NCI-H2196 (cell line): ENCODE measurements around the gene GBF1.

Experiments
- DNase-seq: peaks from one replicate; lab custom pipeline; 2025; ENCODE audit not compliant: unreplicated experiment; lab: John Stamatoyannopoulos, UW

The GBF1 gene

DNA sequence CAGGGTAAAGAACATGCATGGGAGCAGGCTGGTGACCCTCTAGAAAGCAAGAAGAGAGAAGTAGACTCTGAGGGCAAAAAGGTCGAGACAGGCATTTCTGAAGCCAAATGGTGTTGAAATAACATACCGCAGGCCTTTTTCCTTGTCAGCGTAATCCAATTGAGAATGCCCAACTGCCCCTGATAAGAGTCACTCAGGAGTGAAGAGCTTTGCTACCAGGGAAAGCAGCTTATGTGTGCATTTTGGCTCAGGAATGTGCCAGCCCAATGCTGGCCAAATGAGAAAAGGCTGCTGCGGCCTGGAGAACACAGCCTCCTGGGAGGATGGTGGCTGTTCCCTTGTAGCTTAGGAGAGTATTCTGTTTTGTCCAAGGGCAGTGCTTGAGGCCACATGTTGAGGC lies 88.8 kb downstream of the GBF1 start:
- DNase-seq: no peak

DNA sequence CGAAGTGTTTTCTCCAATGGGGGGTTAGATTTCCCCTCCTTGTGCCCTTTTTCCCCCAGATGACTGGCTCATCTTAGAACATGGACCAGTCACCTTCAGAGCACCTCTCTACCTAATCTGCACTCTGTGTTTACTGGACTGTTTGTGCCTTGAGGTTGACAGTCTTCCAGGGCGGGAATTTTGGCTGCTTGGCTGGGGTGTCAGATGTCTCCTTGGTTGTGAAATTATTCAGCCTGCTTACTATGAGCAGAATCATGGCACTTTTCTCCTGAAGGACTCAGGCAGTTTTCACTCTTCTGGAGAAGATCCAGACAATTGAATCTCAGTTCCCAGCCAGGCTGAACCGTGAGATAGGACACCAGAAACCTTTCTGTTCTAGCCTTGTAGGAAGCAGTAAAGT lies 89.9 kb downstream of the GBF1 start:
- no peak for DNase-seq

DNA sequence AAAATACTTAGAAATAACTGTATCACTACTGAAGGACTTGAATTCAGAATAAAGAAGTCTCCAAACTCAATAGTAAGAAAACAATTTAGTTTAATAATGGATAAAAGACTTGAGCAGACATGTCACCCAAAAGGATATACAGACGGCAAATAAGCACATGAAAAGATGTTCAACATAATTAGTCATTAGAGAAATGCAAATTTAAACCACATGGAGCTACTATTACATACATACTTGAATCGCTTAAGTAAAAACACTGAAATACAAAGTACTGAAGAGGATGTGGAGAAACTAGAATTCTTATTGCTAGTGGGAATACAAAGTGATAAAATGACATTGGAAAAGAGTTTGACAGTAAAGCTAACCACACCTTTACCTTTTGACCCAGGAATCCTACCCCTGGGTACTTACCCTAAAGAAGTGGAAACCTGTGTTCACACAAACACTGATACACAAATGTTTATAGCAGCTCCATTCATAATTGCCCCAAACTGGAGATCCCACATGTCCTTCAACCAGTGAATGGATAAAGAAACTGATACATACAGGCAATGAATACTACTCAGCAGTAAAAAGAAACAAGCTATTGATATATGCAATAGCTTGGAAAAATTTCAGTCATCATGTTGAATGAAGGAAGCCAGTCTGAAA lies 95.8 kb downstream of the GBF1 start:
- no peak for DNase-seq

DNA sequence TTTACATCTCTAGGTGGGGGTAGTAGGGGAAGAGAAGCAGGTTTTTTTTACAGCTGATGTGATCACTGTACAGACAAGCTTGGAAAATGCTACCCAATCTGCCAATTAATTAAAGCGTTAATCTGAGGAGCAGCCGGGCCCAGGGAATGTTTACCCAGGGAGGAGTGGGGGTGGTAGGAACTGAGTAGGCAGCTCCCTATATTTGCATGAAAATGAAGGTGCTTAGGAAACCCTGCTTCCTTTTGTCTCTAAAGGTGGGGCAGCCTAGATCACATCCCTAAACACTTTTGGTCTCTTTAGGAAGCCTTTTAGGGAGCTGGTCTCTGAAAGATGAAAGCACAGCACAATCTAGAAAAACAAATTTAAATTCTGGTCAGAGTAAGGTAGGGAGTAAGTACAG lies 97.1 kb downstream of the GBF1 start:
- DNase-seq: no peak

DNA sequence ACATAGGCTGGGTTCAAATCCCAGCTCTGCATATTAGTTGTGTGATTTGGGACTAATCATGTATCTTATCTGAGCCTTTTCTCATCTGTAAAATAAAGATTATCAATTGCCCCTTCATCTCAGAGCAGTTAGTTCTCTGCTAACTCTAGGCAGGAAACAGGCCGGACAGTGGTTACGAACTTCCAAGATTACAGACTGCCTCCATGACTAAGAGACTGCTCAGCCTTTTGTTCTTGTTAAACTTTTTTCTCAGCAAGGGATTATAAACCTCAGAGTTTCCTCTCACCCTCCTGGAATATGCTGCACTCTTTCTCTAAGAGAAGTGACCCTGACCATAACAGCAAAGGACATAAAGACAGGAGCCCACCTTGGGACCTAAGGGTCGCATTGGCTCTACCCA lies 97.6 kb downstream of the GBF1 start:
- DNase-seq: no peak

DNA sequence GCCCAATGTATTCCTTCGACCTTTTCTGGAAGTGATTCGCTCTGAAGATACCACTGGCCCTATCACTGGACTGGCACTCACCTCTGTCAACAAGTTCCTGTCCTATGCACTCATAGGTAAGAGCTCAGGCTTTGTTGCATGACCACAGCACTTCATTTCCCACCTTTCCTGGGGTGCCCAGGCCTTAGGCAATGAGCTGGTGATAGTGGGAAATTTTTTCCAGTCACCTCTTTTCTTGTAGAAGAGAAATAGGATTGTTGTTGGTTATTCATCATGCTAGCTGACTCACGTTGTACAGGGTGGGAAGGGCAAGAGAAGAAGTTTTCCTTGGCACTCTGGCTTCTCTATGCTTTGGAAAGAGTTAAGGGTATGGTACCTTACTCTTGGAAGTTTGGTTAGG lies 98.7 kb downstream of the GBF1 start:
- no peak for DNase-seq

DNA sequence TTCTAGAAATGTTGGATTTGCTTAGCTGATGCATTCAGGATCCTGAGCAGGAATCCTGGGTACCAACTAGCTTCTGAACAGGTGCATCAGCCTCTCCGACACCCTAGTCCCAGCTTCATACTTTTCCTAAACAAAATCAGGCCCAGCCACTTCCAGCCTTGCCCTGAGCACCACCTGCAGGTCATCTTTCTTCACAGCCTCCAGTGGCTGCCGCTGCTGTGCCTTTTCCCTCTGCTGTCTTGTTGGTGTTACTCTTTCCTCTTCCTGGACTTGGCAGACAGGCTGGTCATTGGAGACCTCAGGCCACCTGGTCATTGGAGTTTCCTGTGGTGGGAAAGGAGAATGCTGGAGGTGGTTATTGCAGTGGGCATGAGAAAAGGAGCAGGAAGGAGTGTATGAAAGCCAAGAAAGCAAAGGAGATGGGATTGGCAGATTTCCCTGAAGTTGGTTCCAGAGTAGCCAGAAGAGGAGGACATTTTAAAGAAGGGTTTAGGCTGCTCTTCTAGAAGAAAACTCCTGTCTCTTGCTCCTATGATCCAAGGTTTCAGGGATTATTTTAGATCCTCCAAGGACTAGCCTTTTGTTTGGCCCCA lies 102.0 kb downstream of the GBF1 start:
- DNase-seq: peak; percentile 43

DNA sequence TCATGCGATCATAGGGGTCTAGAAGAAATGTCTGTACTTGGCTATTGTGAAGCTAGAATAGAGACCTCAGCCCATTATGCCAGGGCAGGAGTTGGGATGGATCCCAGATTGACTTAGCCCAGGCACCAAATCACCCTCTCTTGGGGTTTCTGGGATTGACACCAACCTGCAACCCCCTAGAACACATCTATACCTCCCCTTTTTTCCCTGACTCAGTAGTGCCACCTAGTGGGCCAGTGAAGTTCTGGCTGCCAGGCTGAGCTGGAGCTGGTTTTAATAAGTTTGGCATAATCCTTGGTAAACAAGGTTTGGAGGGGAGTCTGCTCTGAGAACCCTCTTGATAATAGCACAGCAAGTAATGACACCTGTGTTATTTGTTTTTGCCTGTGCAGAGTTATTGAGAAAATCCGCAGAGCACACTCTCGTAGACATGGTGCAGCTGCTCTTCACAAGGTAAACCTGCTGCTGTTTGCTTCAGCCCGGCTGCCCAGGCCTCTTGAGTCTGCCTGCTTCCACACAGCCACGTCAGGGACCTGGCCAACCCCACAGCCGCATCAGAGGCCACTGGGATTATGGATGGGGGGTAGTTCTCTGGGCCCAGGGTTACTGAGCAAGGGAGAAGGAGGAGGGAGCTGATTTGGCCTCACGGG lies 106.9 kb downstream of the GBF1 start:
- peak; percentile 62 for DNase-seq

DNA sequence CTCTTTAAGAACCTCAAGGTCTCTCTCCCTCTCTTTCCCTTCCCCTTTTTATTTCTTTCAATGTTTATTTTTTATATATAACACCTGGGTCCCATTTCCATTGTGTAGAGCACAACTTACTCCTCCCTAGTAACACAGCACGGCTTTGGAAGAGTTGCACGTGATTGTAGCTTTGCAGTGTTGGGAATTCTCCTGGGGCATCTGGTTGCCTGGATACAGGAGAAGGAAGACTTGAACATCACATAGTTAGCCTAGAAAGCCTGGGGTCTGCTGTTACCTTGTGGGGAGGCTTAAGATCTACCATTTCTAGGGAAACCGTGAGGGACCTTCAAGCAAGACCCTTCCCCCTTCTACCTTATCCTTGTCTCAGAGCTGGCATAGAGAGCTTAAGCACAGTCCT lies 109.1 kb downstream of the GBF1 start:
- DNase-seq: no peak

DNA sequence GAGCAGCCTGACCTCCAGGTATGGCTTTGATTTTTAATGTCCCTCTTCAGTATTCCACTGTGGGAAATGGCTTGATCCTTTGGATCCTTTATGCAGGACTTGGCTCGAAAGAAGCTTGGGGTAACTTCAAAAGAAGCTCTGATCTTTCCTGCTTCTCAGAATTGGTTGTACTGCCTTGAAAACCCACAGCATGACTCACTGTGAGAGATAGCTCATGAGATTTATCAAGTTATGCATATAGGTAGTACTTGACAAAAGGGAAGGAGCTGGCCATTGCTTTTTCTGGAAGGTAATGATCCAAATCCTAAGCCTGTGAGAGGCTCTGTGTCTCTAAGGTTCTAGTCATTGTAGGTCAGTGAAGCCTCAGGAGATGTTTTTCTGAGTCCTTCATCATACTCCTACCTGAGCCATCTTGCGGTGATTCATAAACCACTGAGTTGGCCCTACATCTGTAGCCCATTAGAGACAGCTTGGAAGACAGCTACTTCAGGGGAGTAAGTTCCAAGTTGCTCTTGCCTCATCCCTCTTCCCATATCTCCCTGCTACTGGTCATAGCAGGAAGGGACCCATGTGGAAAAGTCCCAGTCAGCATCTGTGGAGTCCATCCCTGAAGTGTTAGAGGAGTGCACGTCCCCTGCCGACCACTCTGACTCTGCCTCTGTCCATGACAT lies 113.5 kb downstream of the GBF1 start:
- DNase-seq: no peak

DNA sequence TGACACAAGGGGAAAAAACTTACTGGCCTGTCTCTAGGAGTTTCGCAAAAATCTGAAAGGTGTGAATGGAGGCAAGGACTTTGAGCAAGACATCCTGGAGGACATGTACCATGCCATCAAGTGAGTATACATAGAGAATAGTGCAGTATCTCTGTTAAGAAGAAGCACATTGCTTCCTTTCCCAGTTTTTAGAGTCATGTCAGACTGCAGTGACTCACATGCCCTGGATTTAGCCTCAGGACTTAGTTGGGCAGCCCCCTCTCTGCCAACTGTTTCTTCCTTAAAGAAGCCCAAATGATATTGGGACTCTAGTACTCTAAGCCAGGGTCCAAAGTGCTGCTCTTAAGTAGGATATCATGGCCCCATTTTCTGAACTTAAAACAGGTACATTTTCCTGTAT lies 122.1 kb downstream of the GBF1 start:
- DNase-seq: no peak

DNA sequence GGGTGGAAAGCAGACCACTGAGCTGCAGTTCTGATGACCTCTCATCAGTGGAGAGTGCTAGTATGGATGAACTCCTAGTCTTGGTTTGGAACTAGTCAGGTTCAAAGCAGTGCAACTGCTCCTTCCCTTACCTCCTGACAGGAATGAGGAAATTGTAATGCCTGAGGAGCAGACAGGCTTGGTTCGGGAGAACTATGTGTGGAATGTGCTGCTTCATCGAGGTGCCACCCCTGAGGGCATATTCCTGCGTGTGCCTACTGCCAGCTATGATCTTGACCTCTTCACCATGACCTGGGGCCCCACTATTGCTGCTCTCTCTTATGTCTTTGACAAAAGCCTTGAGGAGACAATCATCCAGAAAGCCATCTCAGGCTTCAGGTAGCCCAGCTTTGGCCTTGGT lies 122.7 kb downstream of the GBF1 start:
- DNase-seq: no peak

DNA sequence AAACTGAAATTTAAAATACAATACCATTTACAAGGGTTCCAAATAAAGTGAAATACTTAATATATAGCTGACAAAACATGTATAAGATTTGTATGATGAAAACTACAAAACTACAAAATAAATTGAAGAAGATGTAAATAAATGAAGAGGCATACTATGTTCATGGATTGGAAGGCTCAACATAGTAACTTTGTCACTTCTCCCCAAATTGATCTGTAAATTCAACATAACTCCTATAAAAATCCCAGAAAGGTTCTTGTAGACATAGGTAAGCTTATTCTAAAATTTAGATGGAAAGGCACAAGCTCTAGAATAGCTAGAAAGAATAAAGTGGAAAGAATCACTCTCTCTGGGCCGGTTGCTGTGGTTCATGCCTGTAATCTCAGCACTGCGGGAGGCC lies 126.0 kb downstream of the GBF1 start:
- no peak for DNase-seq

DNA sequence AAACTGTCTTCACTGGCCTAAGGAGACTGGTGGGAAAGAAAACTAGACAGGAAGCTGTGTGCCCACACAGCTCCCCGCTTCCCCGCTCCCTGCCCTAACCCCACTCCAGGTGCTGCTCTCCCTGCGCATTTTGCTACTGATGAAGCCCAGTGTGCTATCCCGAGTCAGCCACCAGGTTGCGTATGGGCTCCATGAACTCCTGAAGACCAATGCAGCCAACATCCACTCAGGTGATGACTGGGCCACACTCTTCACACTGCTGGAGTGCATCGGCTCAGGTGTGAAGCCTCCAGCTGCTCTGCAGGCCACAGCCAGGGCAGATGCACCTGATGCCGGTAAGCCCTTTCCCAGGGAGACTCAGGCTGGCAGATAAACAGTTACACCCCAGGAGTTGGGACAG lies 129.9 kb downstream of the GBF1 start:
- DNase-seq: peak; percentile 12

DNA sequence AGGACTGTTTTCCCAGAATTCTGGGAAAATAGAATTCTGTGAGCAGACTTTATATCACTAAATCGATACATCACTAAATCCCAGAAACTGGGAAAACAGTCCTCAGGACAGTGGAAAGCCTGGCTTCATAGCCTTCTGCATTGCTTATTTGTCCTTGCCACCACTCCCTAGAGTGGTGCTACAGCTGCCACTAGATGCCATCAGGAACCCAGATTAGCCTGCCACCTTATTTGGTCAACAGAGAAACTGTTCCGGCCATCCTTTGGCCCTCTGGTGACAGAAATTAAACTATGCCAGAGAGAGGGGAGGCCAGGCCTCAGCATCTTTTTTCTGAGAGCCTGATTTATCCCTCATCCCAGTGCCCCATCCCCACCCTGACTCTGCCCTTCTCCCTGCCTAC lies 130.5 kb downstream of the GBF1 start:
- no peak for DNase-seq

DNA sequence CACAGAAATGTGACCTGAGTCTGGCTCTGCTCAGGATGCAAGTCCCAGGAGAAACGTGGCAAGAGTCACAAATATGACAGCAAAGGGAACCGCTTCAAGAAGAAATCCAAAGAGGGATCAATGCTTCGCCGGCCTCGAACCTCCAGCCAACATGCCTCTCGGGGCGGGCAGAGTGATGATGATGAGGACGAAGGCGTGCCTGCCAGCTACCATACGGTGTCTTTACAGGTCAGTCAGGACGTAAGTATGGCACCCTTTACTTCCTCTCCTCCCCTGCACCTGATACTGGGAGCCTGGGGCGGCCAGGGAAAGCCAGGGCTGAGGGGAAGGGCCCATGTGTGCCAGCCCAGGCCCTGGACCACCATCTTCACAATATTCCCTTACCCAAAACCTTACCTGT lies 131.6 kb downstream of the GBF1 start:
- DNase-seq: no peak

DNA sequence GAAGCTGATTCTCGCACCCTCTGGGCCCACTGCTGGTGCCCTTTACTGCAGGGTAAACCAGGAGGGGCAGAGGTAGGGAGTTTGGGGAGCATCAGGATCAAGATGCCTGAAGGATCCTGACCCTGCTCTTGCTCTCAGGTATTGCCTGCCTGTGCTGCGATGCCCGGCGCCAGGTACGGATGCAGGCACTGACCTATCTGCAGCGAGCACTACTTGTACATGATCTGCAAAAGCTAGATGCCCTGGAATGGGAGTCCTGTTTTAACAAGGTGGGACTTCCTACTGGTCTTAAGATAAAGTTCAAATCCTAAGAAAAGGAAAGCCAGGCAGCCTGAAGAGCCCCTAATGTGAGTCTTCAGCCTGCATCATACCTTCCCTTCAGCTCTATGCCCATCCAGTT lies 134.1 kb downstream of the GBF1 start:
- no peak for DNase-seq

DNA sequence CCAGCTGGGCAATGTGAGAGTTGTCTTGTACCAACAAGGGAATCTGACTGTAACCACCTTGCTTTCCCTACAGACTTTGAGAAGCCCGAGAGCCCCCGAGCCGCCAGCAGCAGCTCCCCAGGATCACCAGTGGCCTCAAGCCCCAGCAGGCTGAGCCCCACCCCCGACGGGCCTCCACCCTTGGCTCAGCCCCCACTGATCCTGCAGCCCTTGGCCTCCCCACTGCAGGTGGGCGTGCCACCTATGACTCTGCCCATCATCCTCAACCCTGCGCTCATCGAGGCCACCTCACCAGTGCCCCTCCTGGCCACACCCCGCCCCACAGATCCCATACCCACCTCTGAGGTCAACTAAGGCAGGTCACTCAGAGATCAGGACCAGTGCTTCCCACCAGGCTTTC lies 136.7 kb downstream of the GBF1 start:
- no peak for DNase-seq

DNA sequence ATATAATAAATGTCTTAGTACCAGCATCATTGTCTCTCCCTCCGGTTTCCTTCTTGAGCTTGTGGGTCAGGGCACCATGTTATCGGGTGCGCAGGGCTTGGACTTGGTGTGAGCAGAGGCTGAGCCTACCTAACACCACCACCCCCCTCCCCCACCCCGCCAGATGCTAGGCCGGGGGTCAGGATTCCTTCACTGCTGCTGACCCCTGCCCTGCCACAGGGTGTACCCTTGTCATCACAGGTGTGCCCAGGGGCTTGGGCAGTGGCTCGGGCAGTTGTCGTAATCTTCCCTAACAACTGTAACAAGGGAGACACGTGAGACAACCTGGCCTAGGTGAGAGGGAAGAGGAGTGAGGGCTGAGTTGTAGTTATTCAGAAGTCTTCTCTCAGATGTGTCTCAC lies 137.5 kb downstream of the GBF1 start:
- DNase-seq: no peak

DNA sequence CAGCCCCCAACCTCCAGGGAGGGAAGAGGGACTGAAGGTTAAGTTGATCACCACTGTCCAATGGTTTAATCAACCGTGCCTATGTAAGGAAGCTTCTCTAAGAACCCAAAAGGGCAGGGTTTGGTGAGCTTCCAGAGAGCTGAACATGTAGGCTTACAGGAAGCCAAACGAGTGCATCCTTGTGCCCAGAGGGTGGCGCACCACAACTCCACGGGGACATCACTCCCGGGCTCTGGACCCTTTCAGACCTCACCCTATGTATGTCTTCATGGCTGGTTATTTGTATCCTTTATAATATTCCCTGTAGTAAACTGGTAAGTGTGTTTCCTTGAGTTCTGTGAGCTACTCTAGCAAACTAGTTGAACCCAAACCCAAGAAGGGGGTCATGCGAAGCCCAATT lies 138.7 kb downstream of the GBF1 start:
- no peak for DNase-seq

DNA sequence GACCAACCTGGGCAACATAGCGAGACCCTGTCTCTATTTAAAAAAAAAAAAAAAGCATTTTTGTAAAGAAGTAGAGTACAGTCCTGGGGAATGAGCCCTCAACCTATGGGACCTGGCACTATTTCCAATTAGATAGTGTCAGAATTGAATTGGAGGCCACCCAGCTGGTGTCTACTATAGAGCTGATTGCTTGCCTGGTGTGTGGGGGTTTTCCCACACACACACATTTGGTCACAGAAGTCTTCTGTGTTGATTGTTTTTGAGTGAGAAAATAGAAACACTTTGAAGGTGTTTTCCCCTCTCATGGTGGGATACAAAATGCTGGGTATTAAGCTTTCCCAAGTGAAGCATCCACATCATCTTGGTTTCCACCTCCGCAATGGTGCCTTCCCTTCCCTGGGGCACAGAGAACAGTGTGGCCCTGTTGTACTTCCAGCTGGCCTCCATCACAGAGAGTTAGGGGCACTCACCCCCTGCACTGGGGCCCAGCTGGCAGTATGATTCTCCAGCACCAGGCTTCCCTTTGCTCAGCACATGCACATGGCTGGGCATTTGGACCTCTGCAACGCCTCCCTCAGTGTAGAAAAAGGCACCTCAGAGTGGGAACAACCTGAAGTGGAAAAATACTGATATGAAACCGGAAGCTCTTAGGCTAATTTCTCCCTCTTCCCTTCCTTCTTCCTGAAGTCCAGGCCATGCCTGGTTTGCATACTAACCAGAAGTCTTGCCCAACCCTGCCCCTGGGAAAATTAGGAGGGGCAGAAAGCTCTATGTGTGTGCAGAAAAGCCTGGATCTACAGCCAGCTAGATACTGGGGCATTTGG lies 139.5 kb downstream of the GBF1 start:
- no peak for DNase-seq
